HEK293 (cell line): ENCODE data around the gene RAI14.
"Not testable (repeated sequence)": the region's sequence is repeated elsewhere in the genome, so short reads cannot be mapped to it uniquely, and the experiment has no call there.

Source experiments
- CTCF ChIA-PET: fragments of 350-600 bp; formaldehyde crosslinking; extraction: SDS; loops from one replicate; lab custom pipeline; 2021; ENCODE audit warnings: antibody characterized with exemption; lab: Yijun Ruan, JAX
- POLR2A ChIA-PET: fragments of 300-600 bp; formaldehyde crosslinking; extraction: SDS; loops from one replicate; lab custom pipeline; 2020; ENCODE audit warnings: antibody characterized with exemption, inconsistent platforms; lab: Yijun Ruan, JAX
- H3K27ac ChIP-seq: fragments of 200-500 bp; sonication (Bioruptor generic); 2 replicates; pipeline ENCODE4 v1.5.1; 2014; ENCODE audit warnings: low read depth, low read length, control low read depth, inconsistent platforms; ENCODE audit errors: extremely low read depth
- H3K36me3 ChIP-seq, 2 experiments: fragments of 200-500 bp in 1 of 2; sonication (Bioruptor generic) in 1 of 2; 1 replicate in 1 of 2; 2 replicates in 1 of 2; pipeline ENCODE4 v1.5.1; 2014 to 2017; ENCODE audit warnings: inconsistent platforms in 2 of 2, low read length in 2 of 2; ENCODE audit not compliant: control insufficient read depth in 2 of 2, insufficient read depth in 1 of 2
- H3K4me1 ChIP-seq: fragments of 200-500 bp; sonication (Bioruptor generic); 2 replicates; pipeline ENCODE4 v1.5.1; 2014; ENCODE audit warnings: mild to moderate bottlenecking, low read length, inconsistent platforms; ENCODE audit not compliant: control insufficient read depth, insufficient read depth
- H3K4me3 ChIP-seq: 2 replicates; pipeline ENCODE4 v1.5.1; 2011; ENCODE audit warnings: low read depth, mild to moderate bottlenecking, control low read depth, low read length, moderate library complexity
- H3K9me3 ChIP-seq: fragments of 200-500 bp; sonication (Bioruptor generic); 2 replicates; pipeline ENCODE4 v1.5.1; 2014; ENCODE audit warnings: low read depth, low read length, inconsistent platforms; ENCODE audit not compliant: control insufficient read depth, insufficient read depth
- GLIS1 ChIP-seq: fragments of 450-650 bp; formaldehyde crosslinking; IDR thresholded peaks from 2 replicates; pipeline ENCODE4 v1.5.1; 2016; ENCODE audit warnings: missing biosample characterization, missing genetic modification characterization
- KLF8 ChIP-seq: fragments of 450-650 bp; formaldehyde crosslinking; IDR thresholded peaks from 2 replicates; pipeline ENCODE4 v1.5.1; 2016; ENCODE audit warnings: missing biosample characterization, missing genetic modification characterization
- SCRT2 ChIP-seq: fragments of 450-650 bp; formaldehyde crosslinking; IDR thresholded peaks from 2 replicates; pipeline ENCODE4 v1.5.1; 2016; ENCODE audit warnings: missing biosample characterization, missing genetic modification characterization
- YY1 ChIP-seq: fragments of 450-650 bp; formaldehyde crosslinking; IDR thresholded peaks from 2 replicates; pipeline ENCODE4 v1.5.1; 2018; ENCODE audit warnings: missing biosample characterization, missing genetic modification characterization
- YY2 ChIP-seq: fragments of 450-650 bp; formaldehyde crosslinking; IDR thresholded peaks from 2 replicates; pipeline ENCODE4 v1.5.1; 2016; ENCODE audit warnings: missing biosample characterization, missing genetic modification characterization
- ZNF174 ChIP-seq: fragments of 450-650 bp; formaldehyde crosslinking; IDR thresholded peaks from 2 replicates; pipeline ENCODE4 v1.5.0; 2017; ENCODE audit warnings: missing biosample characterization, mild to moderate bottlenecking, missing genetic modification characterization
- ZNF175 ChIP-seq: fragments of 450-650 bp; formaldehyde crosslinking; IDR thresholded peaks from 2 replicates; pipeline ENCODE4 v1.5.1; 2016; ENCODE audit warnings: missing biosample characterization, missing genetic modification characterization
- ZNF274 ChIP-seq, 2 experiments: fragments of 200-500 bp in 1 of 2; fragments of 450-650 bp in 1 of 2; sonication (Bioruptor generic) in 1 of 2; formaldehyde crosslinking in 1 of 2; IDR thresholded peaks; 2 replicates each; pipeline versions ENCODE4 v1.5.1 to v1.6.1; 2014 to 2016; ENCODE audit warnings: borderline replicate concordance in 1 of 2, inconsistent platforms in 1 of 2, low read length in 1 of 2, missing biosample characterization in 1 of 2, missing genetic modification characterization in 1 of 2
- ZNF311 ChIP-seq: fragments of 450-650 bp; formaldehyde crosslinking; IDR thresholded peaks from 2 replicates; pipeline ENCODE4 v1.5.1; 2017; ENCODE audit warnings: missing biosample characterization, missing genetic modification characterization, borderline replicate concordance
- ZNF37A ChIP-seq: fragments of 450-650 bp; IDR thresholded peaks from 2 replicates; pipeline ENCODE4 v1.5.1; 2018; ENCODE audit warnings: missing biosample characterization, missing genetic modification characterization
- ZNF404 ChIP-seq: fragments of 450-650 bp; formaldehyde crosslinking; IDR thresholded peaks from 2 replicates; pipeline ENCODE4 v1.5.1; 2017; ENCODE audit warnings: missing biosample characterization, missing genetic modification characterization
- ZNF416 ChIP-seq: fragments of 450-650 bp; formaldehyde crosslinking; IDR thresholded peaks from 2 replicates; pipeline ENCODE4 v1.5.1; 2016; ENCODE audit warnings: missing biosample characterization, missing genetic modification characterization
- ZNF48 ChIP-seq: fragments of 450-650 bp; formaldehyde crosslinking; IDR thresholded peaks from 2 replicates; pipeline ENCODE4 v1.5.1; 2016; ENCODE audit warnings: missing biosample characterization, missing genetic modification characterization
- ZNF585B ChIP-seq: fragments of 450-650 bp; formaldehyde crosslinking; IDR thresholded peaks from 2 replicates; pipeline ENCODE4 v1.5.1; 2016; ENCODE audit warnings: missing biosample characterization, missing genetic modification characterization
- ZNF600 ChIP-seq: fragments of 450-650 bp; formaldehyde crosslinking; IDR thresholded peaks from 2 replicates; pipeline ENCODE4 v1.5.1; 2016; ENCODE audit warnings: missing biosample characterization, missing genetic modification characterization
- ZNF692 ChIP-seq: fragments of 450-650 bp; formaldehyde crosslinking; IDR thresholded peaks from 2 replicates; pipeline ENCODE4 v1.5.1; 2016; ENCODE audit warnings: missing biosample characterization, missing genetic modification characterization
- ZNF785 ChIP-seq: fragments of 450-650 bp; formaldehyde crosslinking; IDR thresholded peaks from 2 replicates; pipeline ENCODE4 v1.5.1; 2016; ENCODE audit warnings: missing biosample characterization, missing genetic modification characterization
- ZXDB ChIP-seq: fragments of 450-650 bp; formaldehyde crosslinking; IDR thresholded peaks from 2 replicates; pipeline ENCODE4 v1.5.1; 2016; ENCODE audit warnings: missing biosample characterization, missing genetic modification characterization
- TF ChIP-seq, protein P1 (sequence below): fragments of 450-650 bp; formaldehyde crosslinking; IDR thresholded peaks from 2 replicates; pipeline ENCODE4 v1.5.1; 2016; ENCODE audit warnings: missing biosample characterization, missing genetic modification characterization
- TF ChIP-seq, protein P2 (sequence below): fragments of 450-650 bp; formaldehyde crosslinking; IDR thresholded peaks from 2 replicates; pipeline ENCODE4 v1.5.1; 2016; ENCODE audit warnings: missing biosample characterization, missing genetic modification characterization
- TF ChIP-seq, protein P3 (sequence below): fragments of 450-650 bp; formaldehyde crosslinking; IDR thresholded peaks from 2 replicates; pipeline ENCODE4 v1.5.1; 2017; ENCODE audit warnings: missing biosample characterization, missing genetic modification characterization

RAI14 gene

GRCh38 chr5:34724741-34725140 is 68.6 kb downstream of the RAI14 start:
- no peaks in the 10 kb centered on the region for H3K4me1 ChIP-seq
- POLR2A ChIA-PET = interaction anchor here (0.9 kb wide), 1 partner anchor 205 kb away, joined by 3 read pairs; no protein-coding TSS in a partner anchor
- CTCF ChIA-PET = interaction anchor here (0.7 kb wide), 1 partner anchor 9 kb away, joined by 3 read pairs; no protein-coding TSS in a partner anchor
- H3K4me3 ChIP-seq = no peak overlapping the region
- no peak overlapping the region for H3K27ac ChIP-seq
- H3K36me3 ChIP-seq = no peaks in the 10 kb centered on the region; a peak in 1 of 3 replicates
- TF ChIP-seq SCRT2 = no peak
- no peak for TF ChIP-seq ZNF48 (tag by site-specific recombination)
- TF ChIP-seq ZNF404 (tag by site-specific recombination) = no peak
- TF ChIP-seq, all 188 proteins: peak for 0
- H3K9me3 ChIP-seq = no peaks in the 10 kb centered on the region

- CTCF ChIA-PET, H3K4me3 ChIP-seq: not testable (repeated sequence)
- peak; percentile 99 for TF ChIP-seq ZNF585B (tag by site-specific recombination)
- TF ChIP-seq, all 188 proteins: peak for 1; not testable (repeated sequence) for 187
- H3K4me1 ChIP-seq, POLR2A ChIA-PET, H3K36me3 ChIP-seq, H3K27ac ChIP-seq, H3K9me3 ChIP-seq: not testable (repeated sequence)
Measured at GRCh38 chr5:34727166-34727749, 71.1 kb downstream of the RAI14 start.

DNA sequence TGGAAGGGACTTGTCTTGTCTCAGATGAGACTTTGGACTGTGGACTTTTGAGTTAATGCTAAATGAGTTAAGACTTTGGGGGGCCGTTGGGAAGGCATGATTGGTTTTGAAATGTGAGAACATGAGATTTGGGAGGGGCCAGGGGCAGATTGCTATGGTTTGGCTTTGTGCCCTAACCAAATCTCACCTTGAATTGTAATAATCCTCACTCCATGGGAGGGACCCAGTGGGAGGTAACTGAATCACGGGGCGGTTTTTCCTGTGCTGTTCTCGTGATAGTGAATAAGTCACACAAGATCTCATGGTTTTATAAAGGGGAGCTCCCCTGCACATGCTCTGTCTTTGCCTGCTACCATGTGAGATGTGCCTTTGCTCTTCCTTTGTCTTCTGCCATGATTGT is 72.1 kb downstream of the RAI14 start:
- H3K36me3 ChIP-seq = no peaks in the 10 kb centered on the region; a peak in 1 of 3 replicates
- H3K27ac ChIP-seq = no peak overlapping the region
- ChIA-PET CTCF (no interaction called here), POLR2A (no interaction called here)
- TF ChIP-seq GLIS1 (tag by site-specific recombination) (peak; percentile 50; the same call in 1 of the 2 replicates), KLF8 (tag by site-specific recombination) (no peak)
- no peaks in the 10 kb centered on the region for H3K4me1 ChIP-seq
- H3K9me3 ChIP-seq = no peaks in the 10 kb centered on the region
- no peak overlapping the region for H3K4me3 ChIP-seq

- Histone ChIP-seq H3K9me3 (no peaks in the 10 kb centered on the region), H3K27ac (no peak overlapping the region), H3K36me3 (no peaks in the 10 kb centered on the region; a peak in 1 of 3 replicates), H3K4me3 (no peak overlapping the region), H3K4me1 (peaks cover 3% of the 10 kb centered on the region; the same call in 1 of the 2 replicates)
- ChIA-PET CTCF (interaction anchor here (0.6 kb wide), 1 partner anchor 215 kb away, joined by 3 read pairs; no protein-coding TSS in a partner anchor), POLR2A (no interaction called here)
- TF ChIP-seq ZNF175 (tag by site-specific recombination) (no peak), ZXDB (tag by site-specific recombination) (no peak), ZNF600 (no peak), ZNF785 (tag by site-specific recombination) (no peak), ZNF174 (tag by site-specific recombination) (no peak), ZNF37A (tag by site-specific recombination) (no peak), ZNF692 (tag by site-specific recombination) (no peak), KLF8 (tag by site-specific recombination) (no peak), ZNF274 (IDR thresholded peaks at IDR 0.05; ENCODE audit: low read length) (no peak), ZNF274 (tag by site-specific recombination; IDR thresholded peaks at IDR 0.05; ENCODE audit: borderline replicate concordance) (no peak), ZNF311 (tag by site-specific recombination) (no peak), YY2 (tag by site-specific recombination) (no peak), YY1 (tag by site-specific recombination) (no peak), SCRT2 (no peak), ZNF416 (tag by site-specific recombination) (no peak)
- TF ChIP-seq, protein P1, sequence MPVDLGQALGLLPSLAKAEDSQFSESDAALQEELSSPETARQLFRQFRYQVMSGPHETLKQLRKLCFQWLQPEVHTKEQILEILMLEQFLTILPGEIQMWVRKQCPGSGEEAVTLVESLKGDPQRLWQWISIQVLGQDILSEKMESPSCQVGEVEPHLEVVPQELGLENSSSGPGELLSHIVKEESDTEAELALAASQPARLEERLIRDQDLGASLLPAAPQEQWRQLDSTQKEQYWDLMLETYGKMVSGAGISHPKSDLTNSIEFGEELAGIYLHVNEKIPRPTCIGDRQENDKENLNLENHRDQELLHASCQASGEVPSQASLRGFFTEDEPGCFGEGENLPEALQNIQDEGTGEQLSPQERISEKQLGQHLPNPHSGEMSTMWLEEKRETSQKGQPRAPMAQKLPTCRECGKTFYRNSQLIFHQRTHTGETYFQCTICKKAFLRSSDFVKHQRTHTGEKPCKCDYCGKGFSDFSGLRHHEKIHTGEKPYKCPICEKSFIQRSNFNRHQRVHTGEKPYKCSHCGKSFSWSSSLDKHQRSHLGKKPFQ (tag by site-specific recombination) = no peak
- TF ChIP-seq, protein P2, sequence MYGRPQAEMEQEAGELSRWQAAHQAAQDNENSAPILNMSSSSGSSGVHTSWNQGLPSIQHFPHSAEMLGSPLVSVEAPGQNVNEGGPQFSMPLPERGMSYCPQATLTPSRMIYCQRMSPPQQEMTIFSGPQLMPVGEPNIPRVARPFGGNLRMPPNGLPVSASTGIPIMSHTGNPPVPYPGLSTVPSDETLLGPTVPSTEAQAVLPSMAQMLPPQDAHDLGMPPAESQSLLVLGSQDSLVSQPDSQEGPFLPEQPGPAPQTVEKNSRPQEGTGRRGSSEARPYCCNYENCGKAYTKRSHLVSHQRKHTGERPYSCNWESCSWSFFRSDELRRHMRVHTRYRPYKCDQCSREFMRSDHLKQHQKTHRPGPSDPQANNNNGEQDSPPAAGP = no peak
- TF ChIP-seq, protein P3, sequence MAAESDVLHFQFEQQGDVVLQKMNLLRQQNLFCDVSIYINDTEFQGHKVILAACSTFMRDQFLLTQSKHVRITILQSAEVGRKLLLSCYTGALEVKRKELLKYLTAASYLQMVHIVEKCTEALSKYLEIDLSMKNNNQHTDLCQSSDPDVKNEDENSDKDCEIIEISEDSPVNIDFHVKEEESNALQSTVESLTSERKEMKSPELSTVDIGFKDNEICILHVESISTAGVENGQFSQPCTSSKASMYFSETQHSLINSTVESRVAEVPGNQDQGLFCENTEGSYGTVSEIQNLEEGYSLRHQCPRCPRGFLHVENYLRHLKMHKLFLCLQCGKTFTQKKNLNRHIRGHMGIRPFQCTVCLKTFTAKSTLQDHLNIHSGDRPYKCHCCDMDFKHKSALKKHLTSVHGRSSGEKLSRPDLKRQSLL (tag by site-specific recombination) = no peak
Measured at GRCh38 chr5:34731435-34732232, 75.5 kb downstream of the RAI14 start.
